Measurements from ENCODE around the gene GNA14. TPM values are rescaled to one million over a fixed set of nuclear protein-coding genes. Genes with fewer than 3 reads are reported as not detected.
A peak's percentile ranks its signal among the peaks of the same experiment; 100 is the strongest.

The GNA14 gene
- total and polyA plus RNA-seq, 7 donors: 5.0 to 29.2 (median 7.8) TPM

- H3K4me3 ChIP-seq: no peak overlapping the region
- TF ChIP-seq EP300 (IDR thresholded peaks at IDR 0.05): no peak
- TF ChIP-seq, protein P1, sequence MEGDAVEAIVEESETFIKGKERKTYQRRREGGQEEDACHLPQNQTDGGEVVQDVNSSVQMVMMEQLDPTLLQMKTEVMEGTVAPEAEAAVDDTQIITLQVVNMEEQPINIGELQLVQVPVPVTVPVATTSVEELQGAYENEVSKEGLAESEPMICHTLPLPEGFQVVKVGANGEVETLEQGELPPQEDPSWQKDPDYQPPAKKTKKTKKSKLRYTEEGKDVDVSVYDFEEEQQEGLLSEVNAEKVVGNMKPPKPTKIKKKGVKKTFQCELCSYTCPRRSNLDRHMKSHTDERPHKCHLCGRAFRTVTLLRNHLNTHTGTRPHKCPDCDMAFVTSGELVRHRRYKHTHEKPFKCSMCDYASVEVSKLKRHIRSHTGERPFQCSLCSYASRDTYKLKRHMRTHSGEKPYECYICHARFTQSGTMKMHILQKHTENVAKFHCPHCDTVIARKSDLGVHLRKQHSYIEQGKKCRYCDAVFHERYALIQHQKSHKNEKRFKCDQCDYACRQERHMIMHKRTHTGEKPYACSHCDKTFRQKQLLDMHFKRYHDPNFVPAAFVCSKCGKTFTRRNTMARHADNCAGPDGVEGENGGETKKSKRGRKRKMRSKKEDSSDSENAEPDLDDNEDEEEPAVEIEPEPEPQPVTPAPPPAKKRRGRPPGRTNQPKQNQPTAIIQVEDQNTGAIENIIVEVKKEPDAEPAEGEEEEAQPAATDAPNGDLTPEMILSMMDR (IDR thresholded peaks at IDR 0.05): no peak
- TF ChIP-seq POLR2A (IDR thresholded peaks at IDR 0.05): no peak
- no peak for TF ChIP-seq POLR2AphosphoS5 (IDR thresholded peaks at IDR 0.05)
- H3K27ac ChIP-seq: no peak overlapping the region
- 91 to 93% methylated on average over 10 of the region's 10 CpGs for WGBS, 2 donors
- no peaks in the 10 kb centered on the region for H3K36me3 ChIP-seq
- no peaks in the 10 kb centered on the region for H3K27me3 ChIP-seq
- DNase-seq: no peak
- H3K4me1 ChIP-seq: peaks cover 0 to 8% (median 7%) of the 10 kb centered on the region in 4 donors
- intact Hi-C loops (cut with DNase I): no loop called here
- H3K9me3 ChIP-seq: no peaks in the 10 kb centered on the region
Observed at GRCh38 chr9:77462066-77462465, 186.1 kb downstream of the GNA14 start.

DNA sequence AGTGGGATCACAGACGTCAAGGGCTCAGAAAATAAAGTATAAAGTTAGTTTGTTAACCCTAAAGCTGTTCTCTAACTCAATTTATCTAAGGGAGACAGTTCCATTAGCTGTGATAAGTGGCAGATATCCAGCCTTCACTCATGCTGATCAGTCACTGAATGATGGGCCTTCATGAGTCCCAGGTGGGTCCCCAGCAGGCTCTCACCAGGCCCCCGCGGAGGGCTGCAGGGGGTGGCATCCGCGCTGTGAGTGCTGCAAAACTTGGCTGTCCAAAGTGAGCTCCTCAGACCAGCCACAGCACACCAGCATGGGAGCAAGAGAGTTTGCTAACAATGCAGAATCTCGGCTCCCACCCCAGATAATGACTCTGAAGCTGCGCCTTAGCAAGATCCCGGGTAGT lies 187.2 kb downstream of the GNA14 start:
- intact Hi-C loops (cut with DNase I): no loop called here
- no peak overlapping the region for H3K27ac ChIP-seq

GRCh38 chr9:77457916-77458592 lies 190.1 kb downstream of the GNA14 start:
- Histone ChIP-seq H3K27ac (peak overlapping the region in 1 of 4 donors; percentile 25), H3K4me1 (peaks cover 0 to 14% (median 10%) of the 10 kb centered on the region in 4 donors), H3K9me3 (no peaks in the 10 kb centered on the region), H3K27me3 (no peaks in the 10 kb centered on the region), H3K36me3 (no peaks in the 10 kb centered on the region), H3K4me3 (no peak overlapping the region)
- TF ChIP-seq POLR2AphosphoS5 (IDR thresholded peaks at IDR 0.05) (no peak), POLR2A (IDR thresholded peaks at IDR 0.05) (no peak), EP300 (IDR thresholded peaks at IDR 0.05) (no peak)
- TF ChIP-seq, protein P1 (IDR thresholded peaks at IDR 0.05): peak; percentile 49 to 86 (median 66)
- 49 to 54% methylated on average over 15 of the region's 15 CpGs for WGBS, 2 donors
- peak; percentile 82 for DNase-seq
- intact Hi-C loops (cut with DNase I): loop anchor here (2.0 to 5.0 kb wide), 3 partner anchors 189 to 577 kb away; partner anchors contain the start of gene GNA14

More for the DNA sequence above, 187.2 kb downstream of the GNA14 start:
- Histone ChIP-seq H3K4me3 (no peak overlapping the region), H3K27me3 (no peaks in the 10 kb centered on the region), H3K36me3 (no peaks in the 10 kb centered on the region), H3K9me3 (no peaks in the 10 kb centered on the region), H3K4me1 (peaks cover 0 to 8% (median 7%) of the 10 kb centered on the region in 4 donors)
- TF ChIP-seq EP300 (IDR thresholded peaks at IDR 0.05) (no peak), POLR2AphosphoS5 (IDR thresholded peaks at IDR 0.05) (no peak), POLR2A (IDR thresholded peaks at IDR 0.05) (no peak)
- TF ChIP-seq, protein P1 (IDR thresholded peaks at IDR 0.05): no peak
- no peak for DNase-seq
- WGBS, 2 donors: 85 to 88% methylated on average over 8 of the region's 8 CpGs

- TF ChIP-seq EP300 (IDR thresholded peaks at IDR 0.05): no peak
- TF ChIP-seq, protein P1 (IDR thresholded peaks at IDR 0.05): peak; percentile 55 to 91 (median 81)
- H3K4me1 ChIP-seq: peaks cover 0 to 16% (median 11%) of the 10 kb centered on the region in 4 donors
- intact Hi-C loops (cut with DNase I): loop anchor here (2.0 to 5.0 kb wide), 3 partner anchors 190 to 578 kb away; partner anchors contain the start of gene GNA14
- DNase-seq: peak; percentile 92
- H3K9me3 ChIP-seq: no peaks in the 10 kb centered on the region
- no peaks in the 10 kb centered on the region for H3K36me3 ChIP-seq
- peak overlapping the region in 1 of 4 donors; percentile 49 for H3K27ac ChIP-seq
- no peak overlapping the region for H3K4me3 ChIP-seq
- 17 to 21% methylated on average over 10 of the region's 10 CpGs for WGBS, 2 donors
- H3K27me3 ChIP-seq: no peaks in the 10 kb centered on the region
Observed at GRCh38 chr9:77456829-77457437, 191.2 kb downstream of the GNA14 start.
